ENCODE measurements around the gene PITX3.

PITX3 gene

DNA sequence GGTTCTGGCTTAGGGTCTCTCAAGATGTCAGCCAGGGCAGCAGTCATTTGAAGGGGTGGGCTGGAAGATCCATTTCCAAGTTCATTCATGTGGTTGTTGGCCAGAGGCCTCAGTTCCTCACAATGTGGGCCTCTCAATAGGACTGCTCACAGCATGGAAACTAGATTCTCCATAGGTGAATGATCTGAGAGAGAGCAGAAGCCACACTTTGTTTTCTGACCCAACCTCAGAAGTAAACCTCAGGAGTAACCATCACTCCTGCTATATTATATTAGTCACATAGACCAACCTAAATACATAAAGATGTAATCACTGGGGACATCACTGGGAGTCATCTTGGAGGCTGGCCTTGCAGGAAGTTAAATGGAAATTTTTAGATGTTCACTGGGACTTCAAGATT, 46.2 kb upstream of the PITX3 start:
- TF ChIP-seq POLR2AphosphoS5 (IDR thresholded peaks at IDR 0.05; ENCODE audit: low read depth, low read length): no peak
- TF ChIP-seq, protein P1, sequence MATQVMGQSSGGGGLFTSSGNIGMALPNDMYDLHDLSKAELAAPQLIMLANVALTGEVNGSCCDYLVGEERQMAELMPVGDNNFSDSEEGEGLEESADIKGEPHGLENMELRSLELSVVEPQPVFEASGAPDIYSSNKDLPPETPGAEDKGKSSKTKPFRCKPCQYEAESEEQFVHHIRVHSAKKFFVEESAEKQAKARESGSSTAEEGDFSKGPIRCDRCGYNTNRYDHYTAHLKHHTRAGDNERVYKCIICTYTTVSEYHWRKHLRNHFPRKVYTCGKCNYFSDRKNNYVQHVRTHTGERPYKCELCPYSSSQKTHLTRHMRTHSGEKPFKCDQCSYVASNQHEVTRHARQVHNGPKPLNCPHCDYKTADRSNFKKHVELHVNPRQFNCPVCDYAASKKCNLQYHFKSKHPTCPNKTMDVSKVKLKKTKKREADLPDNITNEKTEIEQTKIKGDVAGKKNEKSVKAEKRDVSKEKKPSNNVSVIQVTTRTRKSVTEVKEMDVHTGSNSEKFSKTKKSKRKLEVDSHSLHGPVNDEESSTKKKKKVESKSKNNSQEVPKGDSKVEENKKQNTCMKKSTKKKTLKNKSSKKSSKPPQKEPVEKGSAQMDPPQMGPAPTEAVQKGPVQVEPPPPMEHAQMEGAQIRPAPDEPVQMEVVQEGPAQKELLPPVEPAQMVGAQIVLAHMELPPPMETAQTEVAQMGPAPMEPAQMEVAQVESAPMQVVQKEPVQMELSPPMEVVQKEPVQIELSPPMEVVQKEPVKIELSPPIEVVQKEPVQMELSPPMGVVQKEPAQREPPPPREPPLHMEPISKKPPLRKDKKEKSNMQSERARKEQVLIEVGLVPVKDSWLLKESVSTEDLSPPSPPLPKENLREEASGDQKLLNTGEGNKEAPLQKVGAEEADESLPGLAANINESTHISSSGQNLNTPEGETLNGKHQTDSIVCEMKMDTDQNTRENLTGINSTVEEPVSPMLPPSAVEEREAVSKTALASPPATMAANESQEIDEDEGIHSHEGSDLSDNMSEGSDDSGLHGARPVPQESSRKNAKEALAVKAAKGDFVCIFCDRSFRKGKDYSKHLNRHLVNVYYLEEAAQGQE (IDR thresholded peaks at IDR 0.05; ENCODE audit: insufficient read depth in 1 of 2, low read depth in 2 of 2, low read length in 2 of 2): no peak
- no peak for TF ChIP-seq TAF1 (IDR thresholded peaks at IDR 0.05; ENCODE audit: borderline replicate concordance, insufficient read depth, low read length)
- TF ChIP-seq FOXP2 (optimal IDR thresholded peaks at IDR 0.05; ENCODE audit: borderline replicate concordance, extremely low read depth, extremely low read length, insufficient read depth): no peak
- TF ChIP-seq SIN3A (IDR thresholded peaks at IDR 0.05; ENCODE audit: borderline replicate concordance, insufficient read depth, low read length): no peak

DNA sequence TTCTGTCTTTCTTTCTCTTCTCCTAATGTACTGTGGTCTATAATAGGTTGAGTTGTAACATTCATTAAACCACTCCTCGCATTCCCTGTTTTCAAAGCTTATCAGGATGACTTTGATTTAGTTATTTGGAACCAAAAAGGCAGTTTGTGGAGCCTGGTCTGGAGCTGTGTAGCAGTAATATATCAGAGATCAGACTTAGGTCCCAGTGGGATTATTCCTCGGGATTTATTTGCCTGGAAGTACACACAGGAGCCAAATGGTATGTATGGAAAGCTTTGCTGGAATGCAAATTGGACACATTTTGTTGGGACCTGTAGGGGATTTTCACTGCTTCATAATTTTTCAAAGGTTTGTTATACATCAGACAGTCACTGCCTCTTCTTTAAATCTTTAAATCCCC, 44.9 kb upstream of the PITX3 start:
- TF ChIP-seq FOXP2 (optimal IDR thresholded peaks at IDR 0.05; ENCODE audit: borderline replicate concordance, extremely low read depth, extremely low read length, insufficient read depth): no peak
- TF ChIP-seq, protein P1 (IDR thresholded peaks at IDR 0.05; ENCODE audit: insufficient read depth in 1 of 2, low read depth in 2 of 2, low read length in 2 of 2): no peak
- TF ChIP-seq SIN3A (IDR thresholded peaks at IDR 0.05; ENCODE audit: borderline replicate concordance, insufficient read depth, low read length): no peak
- TF ChIP-seq POLR2AphosphoS5 (IDR thresholded peaks at IDR 0.05; ENCODE audit: low read depth, low read length): no peak
- no peak for TF ChIP-seq TAF1 (IDR thresholded peaks at IDR 0.05; ENCODE audit: borderline replicate concordance, insufficient read depth, low read length)

DNA sequence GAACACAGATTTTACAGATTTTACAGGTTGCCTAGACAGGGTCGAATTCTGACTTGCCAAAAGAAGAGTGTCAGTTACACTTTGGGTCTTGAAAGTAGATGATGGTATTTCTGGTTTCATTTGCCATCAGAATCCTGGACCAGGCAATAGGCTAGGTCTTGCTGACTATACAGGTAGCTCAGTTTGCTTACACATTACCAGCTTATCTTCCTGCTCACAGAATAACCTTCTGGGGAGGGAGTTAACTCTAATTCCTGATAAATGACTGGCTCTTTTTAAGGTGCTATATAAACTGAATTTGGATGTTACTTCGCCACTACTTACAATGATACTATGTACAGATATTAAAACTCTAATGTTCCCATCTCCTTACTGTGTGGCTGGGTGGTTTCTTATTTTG, 43.8 kb upstream of the PITX3 start:
- TF ChIP-seq POLR2AphosphoS5 (IDR thresholded peaks at IDR 0.05; ENCODE audit: low read depth, low read length) (no peak), SIN3A (IDR thresholded peaks at IDR 0.05; ENCODE audit: borderline replicate concordance, insufficient read depth, low read length) (no peak), TAF1 (IDR thresholded peaks at IDR 0.05; ENCODE audit: borderline replicate concordance, insufficient read depth, low read length) (no peak), FOXP2 (optimal IDR thresholded peaks at IDR 0.05; ENCODE audit: borderline replicate concordance, extremely low read depth, extremely low read length, insufficient read depth) (no peak)
- TF ChIP-seq, protein P1 (IDR thresholded peaks at IDR 0.05; ENCODE audit: insufficient read depth in 1 of 2, low read depth in 2 of 2, low read length in 2 of 2): no peak

DNA sequence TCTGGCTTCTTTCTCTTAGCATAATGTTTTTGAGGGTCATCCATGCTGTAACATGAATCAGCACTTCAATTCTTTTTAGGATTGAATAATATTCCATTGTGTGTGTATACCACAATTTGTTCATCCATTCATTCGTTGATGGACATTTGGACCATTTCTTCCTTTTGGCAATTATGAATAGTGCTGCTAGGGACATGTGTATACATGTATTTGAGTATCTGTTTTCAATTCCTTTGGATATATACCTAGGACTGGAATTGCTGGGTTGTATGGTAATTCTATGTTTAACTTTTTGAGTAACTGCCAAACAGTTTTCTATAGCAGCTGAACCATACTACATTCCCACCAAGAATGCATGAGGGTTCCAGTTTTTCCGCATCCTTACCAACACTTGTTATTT, 43.2 kb upstream of the PITX3 start:
- no peak for TF ChIP-seq FOXP2 (optimal IDR thresholded peaks at IDR 0.05; ENCODE audit: borderline replicate concordance, extremely low read depth, extremely low read length, insufficient read depth)
- TF ChIP-seq, protein P1 (IDR thresholded peaks at IDR 0.05; ENCODE audit: insufficient read depth in 1 of 2, low read depth in 2 of 2, low read length in 2 of 2): no peak
- TF ChIP-seq TAF1 (IDR thresholded peaks at IDR 0.05; ENCODE audit: borderline replicate concordance, insufficient read depth, low read length): no peak
- no peak for TF ChIP-seq SIN3A (IDR thresholded peaks at IDR 0.05; ENCODE audit: borderline replicate concordance, insufficient read depth, low read length)
- no peak for TF ChIP-seq POLR2AphosphoS5 (IDR thresholded peaks at IDR 0.05; ENCODE audit: low read depth, low read length)

DNA sequence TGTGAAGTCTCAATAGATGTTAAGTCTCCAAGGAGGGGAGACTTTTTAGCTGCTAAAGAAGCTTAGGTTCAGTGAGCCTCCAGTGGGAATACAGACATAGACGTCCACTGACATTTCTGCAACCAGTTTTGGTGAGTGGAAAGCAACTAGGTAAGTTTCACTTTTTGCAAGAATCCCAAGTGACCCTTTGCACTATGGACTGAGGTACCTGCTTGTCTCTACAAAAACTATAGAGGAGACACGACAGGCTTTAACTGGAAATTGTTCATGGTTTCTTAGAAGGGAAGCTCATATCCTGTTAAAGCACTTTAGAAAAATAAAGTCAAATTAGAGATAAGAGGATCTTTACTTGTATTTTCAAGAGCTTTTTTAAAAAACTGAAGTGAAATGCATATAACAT, 42.6 kb upstream of the PITX3 start:
- TF ChIP-seq POLR2AphosphoS5 (IDR thresholded peaks at IDR 0.05; ENCODE audit: low read depth, low read length): no peak
- TF ChIP-seq, protein P1 (IDR thresholded peaks at IDR 0.05; ENCODE audit: insufficient read depth in 1 of 2, low read depth in 2 of 2, low read length in 2 of 2): no peak
- TF ChIP-seq TAF1 (IDR thresholded peaks at IDR 0.05; ENCODE audit: borderline replicate concordance, insufficient read depth, low read length): no peak
- TF ChIP-seq FOXP2 (optimal IDR thresholded peaks at IDR 0.05; ENCODE audit: borderline replicate concordance, extremely low read depth, extremely low read length, insufficient read depth): no peak
- no peak for TF ChIP-seq SIN3A (IDR thresholded peaks at IDR 0.05; ENCODE audit: borderline replicate concordance, insufficient read depth, low read length)

Data from PFSK-1 (cell line).